Endothelial cell of umbilical vein (primary cell): Measurements from ENCODE around the gene CCDC6. TPM values are rescaled to one million over a fixed set of nuclear protein-coding genes. Genes with fewer than 3 reads are reported as not detected.

ENCODE experiments used
- BruUV-seq: library from RNA; stranded (reverse); fragments of 400-500 nt; replicated peaks from 2 replicates; lab custom pipeline; 2021; lab: Mats Ljungman, UMichigan
- CTCF ChIA-PET: fragments of 300-600, 350-600 bp; sonication (Branson Sonifier 250); formaldehyde crosslinking; loops from one replicate; lab custom pipeline; 2021; ENCODE audit warnings: antibody characterized with exemption, inconsistent platforms; lab: Charles Lee
- POLR2A ChIA-PET: fragments of 300-600, 350-600 bp; sonication (Branson Sonifier 250); formaldehyde crosslinking; loops from one replicate; lab custom pipeline; 2021; ENCODE audit warnings: antibody characterized with exemption, inconsistent platforms; lab: Charles Lee
- DNase-seq: peaks from one replicate; pipeline ENCODE4 v3.0.0-alpha.2; 2011; ENCODE audit warnings: low read depth, low spot score
- FAIRE-seq: peaks from 2 replicates; lab custom pipeline; 2011; peaks lifted over from hg19 to GRCh38; lab: Jason Lieb, UNC
- H2AFZ ChIP-seq: 2 replicates; pipeline ENCODE4 v1.6.0; 2012; ENCODE audit warnings: low read depth, low read length, control low read depth, inconsistent platforms
- H3K27ac ChIP-seq: 2 replicates; pipeline ENCODE4 v1.5.1; 2011; ENCODE audit warnings: low read depth, mild to moderate bottlenecking, control low read depth, low read length, moderate library complexity; ENCODE audit not compliant: insufficient read depth
- H3K27me3 ChIP-seq, 2 experiments: 2 replicates each; pipeline versions ENCODE4 v1.6.0 to v1.6.1; 2011; ENCODE audit warnings: low read length in 2 of 2, mixed read lengths in 1 of 2; ENCODE audit not compliant: control insufficient read depth in 2 of 2, insufficient read depth in 2 of 2
- H3K36me3 ChIP-seq, 2 experiments: 2 replicates in 1 of 2; 3 replicates in 1 of 2; pipeline ENCODE4 v1.5.1; 2011; ENCODE audit warnings: low read length in 2 of 2, mild to moderate bottlenecking in 1 of 2, moderate library complexity in 1 of 2; ENCODE audit not compliant: control insufficient read depth in 2 of 2, insufficient read depth in 2 of 2; ENCODE audit errors: extremely low read depth in 1 of 2
- H3K4me1 ChIP-seq: 3 replicates; pipeline ENCODE4 v1.5.1; 2011; ENCODE audit warnings: mild to moderate bottlenecking, low read length; ENCODE audit not compliant: control insufficient read depth, insufficient read depth; ENCODE audit errors: extremely low read depth
- H3K4me2 ChIP-seq: 2 replicates; pipeline ENCODE4 v1.6.1; 2011; ENCODE audit warnings: low read length, control low read depth, mixed read lengths; ENCODE audit not compliant: insufficient read depth
- H3K4me3 ChIP-seq, 3 experiments: fragments of 200-600 bp in 1 of 3; sonication (generic), shearing (Covaris generic) in 1 of 3; replicated peaks in 1 of 3; 2 replicates each; pipeline ENCODE4 v1.5.1; 2011 to 2016; ENCODE audit warnings: control low read depth in 3 of 3, low read length in 3 of 3, mild to moderate bottlenecking in 2 of 3, inconsistent platforms in 1 of 3, low read depth in 1 of 3, moderate library complexity in 1 of 3; ENCODE audit not compliant: insufficient read depth in 1 of 3
- H3K79me2 ChIP-seq: 2 replicates; pipeline ENCODE4 v1.6.0; 2012; ENCODE audit warnings: low read length, inconsistent platforms; ENCODE audit not compliant: control insufficient read depth, insufficient read depth
- H3K9ac ChIP-seq: replicated peaks from 2 replicates; pipeline ENCODE3; 2011; ENCODE audit warnings: low read length, control low read depth; ENCODE audit not compliant: insufficient read depth; ENCODE audit errors: extremely low read depth
- H3K9me1 ChIP-seq: replicated peaks from 3 replicates; pipeline ENCODE4 v1.6.0; 2011; ENCODE audit warnings: mild to moderate bottlenecking, low read length; ENCODE audit not compliant: control insufficient read depth, insufficient read depth; ENCODE audit errors: extremely low read depth
- H3K9me3 ChIP-seq: replicated peaks from 2 replicates; pipeline ENCODE4 v1.5.1; 2012; ENCODE audit warnings: low read length, inconsistent platforms; ENCODE audit not compliant: control insufficient read depth, insufficient read depth
- H4K20me1 ChIP-seq: replicated peaks from 2 replicates; pipeline ENCODE3; 2011; ENCODE audit warnings: mild to moderate bottlenecking, low read length; ENCODE audit not compliant: control insufficient read depth, insufficient read depth; ENCODE audit errors: extremely low read depth
- EZH2 ChIP-seq: IDR thresholded peaks from 2 replicates; pipeline ENCODE4 v1.6.1; 2012; ENCODE audit warnings: borderline replicate concordance, low read depth, mild to moderate bottlenecking, moderate library complexity, low read length, inconsistent platforms; ENCODE audit not compliant: severe bottlenecking
- FOS ChIP-seq: IDR thresholded peaks from 2 replicates; pipeline ENCODE4 v1.6.1; 2011; ENCODE audit warnings: mild to moderate bottlenecking, low read length, moderate library complexity, borderline replicate concordance; ENCODE audit not compliant: insufficient read depth
- GATA2 ChIP-seq: IDR thresholded peaks from 2 replicates; pipeline ENCODE4 v1.7.0; 2011; ENCODE audit warnings: low read depth, mild to moderate bottlenecking, moderate library complexity, mixed read lengths, low read length; ENCODE audit not compliant: insufficient read length, insufficient read depth
- JUN ChIP-seq: IDR thresholded peaks from 2 replicates; pipeline ENCODE4 v1.6.1; 2011; ENCODE audit warnings: borderline replicate concordance, low read depth; ENCODE audit not compliant: insufficient read length, insufficient read depth
- MAX ChIP-seq: IDR thresholded peaks from 2 replicates; pipeline ENCODE4 v1.6.1; 2011; ENCODE audit not compliant: insufficient read depth, insufficient read length
- MYC ChIP-seq: IDR thresholded peaks from one replicate; pipeline ENCODE4 v1.6.1; 2011; ENCODE audit warnings: mild to moderate bottlenecking, low read depth, low read length
- POLR2A ChIP-seq: IDR thresholded peaks from 2 replicates; pipeline ENCODE4 v1.6.1; 2012; ENCODE audit warnings: low read depth, mild to moderate bottlenecking, control low read depth, low read length
- POLR2AphosphoS5 ChIP-seq: IDR thresholded peaks from 2 replicates; pipeline ENCODE4 v1.6.1; 2012; ENCODE audit warnings: low read depth, mild to moderate bottlenecking, control low read depth, low read length, moderate library complexity; ENCODE audit not compliant: insufficient read depth
- dilution Hi-C: fragments of 300-500 bp; cut with MboI; formaldehyde crosslinking; loops from one replicate; pipeline ENCODE4 v1.15.0; 2019; ENCODE audit warnings: low sequenced_read_pairs; ENCODE audit not compliant: extremely low pct_ligation_motif_present
- intact Hi-C: fragments of 100-400 bp; cut with micrococcal nuclease; formaldehyde crosslinking; loops from one replicate; pipeline ENCODE4 v1.10.0; 2022
- polyA plus RNA-seq, 4 experiments: library from polyadenylated mRNA; depleted of rRNA in 3 of 4; stranded (reverse) in 3 of 4; unstranded in 1 of 4; fragments of >200 nt; gene quantifications; 2 replicates each; pipeline versions ENCODE4 v1.2.1 to v1.2.3, GENCODE V29; 2011 to 2012; ENCODE audit warnings: missing spikeins in 1 of 4
- total RNA-seq: library from RNA; stranded (reverse); gene quantifications from 2 replicates; pipeline ENCODE4 v1.2.3, GENCODE V29; 2021
- TF ChIP-seq, protein P1 (sequence below), 2 donors: IDR thresholded peaks; 1 replicate in 1 of 2; 2 replicates in 1 of 2; pipeline ENCODE4 v1.5.1; 2011; ENCODE audit warnings: low read length in 2 of 2, mild to moderate bottlenecking in 2 of 2, moderate library complexity in 2 of 2, control low read depth in 1 of 2, inconsistent platforms in 1 of 2, low read depth in 1 of 2; ENCODE audit not compliant: insufficient read depth in 1 of 2; ENCODE audit errors: extremely low read depth in 1 of 2

The CCDC6 gene
- total and polyA plus RNA-seq, 2 donors (not counting 3 experiments of a cell fraction or from before 2014, with no cell fraction given) = 16.8 to 36.8 TPM

DNA sequence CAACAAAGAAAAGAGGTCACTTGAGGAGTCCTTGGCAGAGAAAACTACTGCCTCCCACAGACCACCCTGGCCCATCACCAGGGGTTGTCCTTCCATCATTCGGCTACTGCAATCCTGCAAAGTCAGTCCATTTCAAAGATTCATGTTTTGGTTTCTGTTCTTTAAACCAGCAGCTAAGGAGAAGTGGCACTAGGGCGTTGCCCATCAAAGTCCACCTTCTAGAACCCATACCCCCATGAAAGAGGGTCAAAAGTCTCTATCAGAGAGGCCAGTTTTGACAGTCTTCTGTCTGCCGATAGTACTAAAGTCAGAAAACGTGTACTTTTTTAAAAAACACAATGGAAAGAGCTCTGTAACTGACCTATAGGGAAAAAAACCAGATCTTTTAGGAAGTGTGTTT lies 14.4 kb downstream of the CCDC6 start:
- Histone ChIP-seq H4K20me1 (peaks cover 2% of the 10 kb centered on the region), H3K9me3 (no peaks in the 10 kb centered on the region), H3K36me3 (peaks cover 0 to 3% of the 10 kb centered on the region in 2 experiments), H3K79me2 (peaks cover 71% of the 10 kb centered on the region), H3K4me2 (no peak overlapping the region), H3K9me1 (no peaks in the 10 kb centered on the region), H2AFZ (no peak overlapping the region), H3K9ac (no peak overlapping the region), H3K4me1 (no peaks in the 10 kb centered on the region), H3K27ac (no peak overlapping the region), H3K27me3 (no peaks in the 10 kb centered on the region), H3K4me3 (no peak overlapping the region)
- dilution Hi-C loops = no loop called here
- intact Hi-C loops = no loop called here
- TF ChIP-seq FOS = no peak
- TF ChIP-seq GATA2 = no peak
- TF ChIP-seq, protein P1, sequence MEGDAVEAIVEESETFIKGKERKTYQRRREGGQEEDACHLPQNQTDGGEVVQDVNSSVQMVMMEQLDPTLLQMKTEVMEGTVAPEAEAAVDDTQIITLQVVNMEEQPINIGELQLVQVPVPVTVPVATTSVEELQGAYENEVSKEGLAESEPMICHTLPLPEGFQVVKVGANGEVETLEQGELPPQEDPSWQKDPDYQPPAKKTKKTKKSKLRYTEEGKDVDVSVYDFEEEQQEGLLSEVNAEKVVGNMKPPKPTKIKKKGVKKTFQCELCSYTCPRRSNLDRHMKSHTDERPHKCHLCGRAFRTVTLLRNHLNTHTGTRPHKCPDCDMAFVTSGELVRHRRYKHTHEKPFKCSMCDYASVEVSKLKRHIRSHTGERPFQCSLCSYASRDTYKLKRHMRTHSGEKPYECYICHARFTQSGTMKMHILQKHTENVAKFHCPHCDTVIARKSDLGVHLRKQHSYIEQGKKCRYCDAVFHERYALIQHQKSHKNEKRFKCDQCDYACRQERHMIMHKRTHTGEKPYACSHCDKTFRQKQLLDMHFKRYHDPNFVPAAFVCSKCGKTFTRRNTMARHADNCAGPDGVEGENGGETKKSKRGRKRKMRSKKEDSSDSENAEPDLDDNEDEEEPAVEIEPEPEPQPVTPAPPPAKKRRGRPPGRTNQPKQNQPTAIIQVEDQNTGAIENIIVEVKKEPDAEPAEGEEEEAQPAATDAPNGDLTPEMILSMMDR (IDR thresholded peaks at IDR 0.05; ENCODE audit: extremely low read depth in 1 of 2, insufficient read depth in 1 of 2, low read depth in 1 of 2, low read length in 2 of 2) = no peak
- no peak for TF ChIP-seq POLR2AphosphoS5
- POLR2A ChIA-PET = no interaction called here
- CTCF ChIA-PET = interaction anchor here (1.3 to 2.6 kb wide), 2 partner anchors 9 to 14 kb away, joined by 3 to 10 read pairs; partner anchors contain the start of gene CCDC6
- DNase-seq (no peak), FAIRE-seq (no peak)
- BruUV-seq = no TSS peak

GRCh38 chr10:59891349-59891748 lies 15.0 kb downstream of the CCDC6 start:
- Histone ChIP-seq H3K9me3 (no peaks in the 10 kb centered on the region), H3K79me2 (peaks cover 75% of the 10 kb centered on the region), H3K4me3 (no peak overlapping the region), H4K20me1 (peaks cover 4% of the 10 kb centered on the region), H3K9me1 (no peaks in the 10 kb centered on the region), H3K4me1 (no peaks in the 10 kb centered on the region), H3K27me3 (no peaks in the 10 kb centered on the region), H3K27ac (no peak overlapping the region), H3K4me2 (no peak overlapping the region), H3K36me3 (peaks cover 0 to 3% of the 10 kb centered on the region in 2 experiments), H2AFZ (no peak overlapping the region), H3K9ac (no peak overlapping the region)
- no peak for DNase-seq
- no TSS peak for BruUV-seq
- dilution Hi-C loops = no loop called here
- TF ChIP-seq EZH2 = no peak
- no peak for TF ChIP-seq POLR2AphosphoS5
- TF ChIP-seq MAX = no peak
- no peak for TF ChIP-seq FOS
- TF ChIP-seq MYC = no peak
- no peak for TF ChIP-seq JUN
- TF ChIP-seq, protein P1 (IDR thresholded peaks at IDR 0.05; ENCODE audit: extremely low read depth in 1 of 2, insufficient read depth in 1 of 2, low read depth in 1 of 2, low read length in 2 of 2) = no peak
- no peak for TF ChIP-seq POLR2A
- TF ChIP-seq GATA2 = no peak
- FAIRE-seq = no peak
- ChIA-PET POLR2A (no interaction called here), CTCF (interaction anchor here (2.6 kb wide), 1 partner anchor 15 kb away, joined by 10 read pairs; the partner anchor contains the start of gene CCDC6)
- intact Hi-C loops = no loop called here
